Keratinocyte (primary cell): ENCODE data around the gene KMT2C.

Experiments used
- EZH2 ChIP-seq: IDR thresholded peaks from one replicate; pipeline ENCODE4 v1.6.1; 2012; ENCODE audit warnings: inconsistent platforms, mild to moderate bottlenecking, low read length, moderate library complexity
- TF ChIP-seq, protein P1 (sequence below), 3 experiments: IDR thresholded peaks in 1 of 3; conservative IDR thresholded peaks in 1 of 3; optimal IDR thresholded peaks in 1 of 3; 2 replicates in 2 of 3; 3 replicates in 1 of 3; pipeline versions ENCODE3 to v1.5.1; 2011; ENCODE audit warnings: low read length in 3 of 3, mild to moderate bottlenecking in 3 of 3, moderate library complexity in 2 of 3, control low read depth in 1 of 3, inconsistent platforms in 1 of 3; ENCODE audit not compliant: insufficient read depth in 2 of 3; ENCODE audit errors: extremely low read depth in 1 of 3

DNA sequence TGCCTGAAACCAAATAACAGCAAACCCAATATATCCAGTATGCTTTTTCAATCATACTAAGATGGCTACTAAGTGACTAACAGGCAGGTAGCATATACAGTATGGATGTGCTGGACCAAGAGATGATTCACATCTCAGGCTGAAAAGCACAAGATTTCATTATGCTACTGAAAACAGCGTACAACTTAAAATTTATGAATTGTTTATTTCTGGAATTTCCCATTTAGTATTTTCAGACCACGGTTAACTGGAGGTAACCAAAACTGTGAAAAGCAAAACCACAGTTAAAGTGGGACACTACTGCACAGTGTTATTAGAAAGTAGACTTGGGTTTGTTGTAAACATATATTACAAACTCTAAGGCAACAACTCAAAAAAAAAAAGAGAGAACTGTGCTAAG is 91.5 kb downstream of the KMT2C start:
- TF ChIP-seq, protein P1, sequence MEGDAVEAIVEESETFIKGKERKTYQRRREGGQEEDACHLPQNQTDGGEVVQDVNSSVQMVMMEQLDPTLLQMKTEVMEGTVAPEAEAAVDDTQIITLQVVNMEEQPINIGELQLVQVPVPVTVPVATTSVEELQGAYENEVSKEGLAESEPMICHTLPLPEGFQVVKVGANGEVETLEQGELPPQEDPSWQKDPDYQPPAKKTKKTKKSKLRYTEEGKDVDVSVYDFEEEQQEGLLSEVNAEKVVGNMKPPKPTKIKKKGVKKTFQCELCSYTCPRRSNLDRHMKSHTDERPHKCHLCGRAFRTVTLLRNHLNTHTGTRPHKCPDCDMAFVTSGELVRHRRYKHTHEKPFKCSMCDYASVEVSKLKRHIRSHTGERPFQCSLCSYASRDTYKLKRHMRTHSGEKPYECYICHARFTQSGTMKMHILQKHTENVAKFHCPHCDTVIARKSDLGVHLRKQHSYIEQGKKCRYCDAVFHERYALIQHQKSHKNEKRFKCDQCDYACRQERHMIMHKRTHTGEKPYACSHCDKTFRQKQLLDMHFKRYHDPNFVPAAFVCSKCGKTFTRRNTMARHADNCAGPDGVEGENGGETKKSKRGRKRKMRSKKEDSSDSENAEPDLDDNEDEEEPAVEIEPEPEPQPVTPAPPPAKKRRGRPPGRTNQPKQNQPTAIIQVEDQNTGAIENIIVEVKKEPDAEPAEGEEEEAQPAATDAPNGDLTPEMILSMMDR (optimal IDR thresholded peaks at IDR 0.05 in 1 of 3, IDR thresholded peaks at IDR 0.05 in 1 of 3, conservative IDR thresholded peaks at IDR 0.05 in 1 of 3; ENCODE audit: extremely low read depth in 1 of 3, insufficient read depth in 2 of 3, low read length in 3 of 3) = no peak
- TF ChIP-seq EZH2 = no peak
